Measurements from ENCODE around the gene ADAMTS12.
"Not testable (repeated sequence)": the region's sequence is repeated elsewhere in the genome, so short reads cannot be mapped to it uniquely, and the experiment has no call there.

The ADAMTS12 gene

DNA sequence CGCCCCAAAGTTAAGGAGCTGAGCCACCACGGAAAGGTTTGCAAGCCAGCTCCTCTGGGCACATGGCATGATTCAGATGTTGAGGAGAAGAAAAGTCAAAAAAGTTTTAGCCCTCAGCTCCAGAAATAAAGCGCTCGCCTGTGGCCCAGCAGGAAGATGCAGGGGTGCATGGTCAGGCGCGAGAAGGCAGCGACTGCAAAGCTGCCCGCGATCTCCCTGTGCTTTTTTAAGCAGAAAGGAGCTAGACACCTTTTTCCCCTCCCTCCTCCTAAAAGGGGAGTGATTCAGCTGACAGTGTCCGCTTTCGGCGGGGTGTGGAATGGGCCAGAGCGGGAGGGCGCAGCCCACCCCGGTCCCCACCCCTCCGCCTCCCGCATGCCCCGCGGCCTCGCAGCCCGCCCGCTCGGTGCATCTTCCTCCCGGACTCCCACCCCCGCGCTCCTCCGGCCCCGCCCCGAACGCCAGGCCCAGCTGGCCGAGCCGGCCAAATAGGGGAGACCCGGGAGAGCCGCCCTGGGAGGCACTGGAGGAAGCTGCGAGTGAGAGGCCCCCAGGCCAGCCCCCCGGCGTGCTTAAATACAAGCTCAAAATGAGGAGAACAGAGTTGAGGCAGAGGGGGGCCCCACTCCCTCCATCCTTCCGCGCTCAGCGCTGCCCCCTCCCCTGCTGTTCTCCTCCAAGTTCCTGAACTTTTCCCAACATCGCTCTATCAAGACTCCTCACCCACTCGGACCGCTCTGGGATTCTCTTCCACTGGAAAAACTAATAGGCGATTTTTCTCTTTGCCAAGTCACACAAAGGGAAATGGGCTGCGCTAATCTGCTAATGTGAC lies at the start of gene ADAMTS12:
Gene ADAMTS12, minus strand, starts transcription at position 203 of the 832 bp plus-strand sequence. Its CDS starts 134 bp downstream, at position 69.
- no peak for DNase-seq

GRCh38 chr5:33941090-33941489 lies 49.3 kb upstream of the ADAMTS12 start:
- no peak for DNase-seq

GRCh38 chr5:33939556-33940262 lies 47.9 kb upstream of the ADAMTS12 start:
- DNase-seq, result no peak

GRCh38 chr5:33938881-33939280 lies 47.1 kb upstream of the ADAMTS12 start:
- no peak for DNase-seq

- no peak for DNase-seq
Observed at GRCh38 chr5:33938507-33938796, 46.7 kb upstream of the ADAMTS12 start.

DNA sequence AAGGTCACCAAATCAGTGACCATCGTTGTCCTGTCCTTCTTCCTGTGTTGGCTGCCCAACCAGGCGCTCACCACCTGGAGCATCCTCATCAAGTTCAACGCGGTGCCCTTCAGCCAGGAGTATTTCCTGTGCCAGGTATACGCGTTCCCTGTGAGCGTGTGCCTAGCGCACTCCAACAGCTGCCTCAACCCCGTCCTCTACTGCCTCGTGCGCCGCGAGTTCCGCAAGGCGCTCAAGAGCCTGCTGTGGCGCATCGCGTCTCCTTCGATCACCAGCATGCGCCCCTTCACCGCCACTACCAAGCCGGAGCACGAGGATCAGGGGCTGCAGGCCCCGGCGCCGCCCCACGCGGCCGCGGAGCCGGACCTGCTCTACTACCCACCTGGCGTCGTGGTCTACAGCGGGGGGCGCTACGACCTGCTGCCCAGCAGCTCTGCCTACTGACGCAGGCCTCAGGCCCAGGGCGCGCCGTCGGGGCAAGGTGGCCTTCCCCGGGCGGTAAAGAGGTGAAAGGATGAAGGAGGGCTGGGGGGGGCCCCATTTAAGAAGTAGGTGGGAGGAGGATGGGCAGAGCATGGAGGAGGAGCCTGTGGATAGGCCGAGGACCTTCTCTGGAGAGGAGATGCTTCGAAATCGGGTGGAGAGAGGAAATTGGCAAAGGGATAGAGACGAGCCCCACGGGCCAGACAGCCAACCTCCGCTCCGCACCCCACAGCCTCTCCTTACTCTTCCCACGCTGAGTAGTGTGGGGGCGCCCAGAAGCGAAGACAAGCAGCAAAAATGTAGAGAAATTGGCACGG lies 46.1 kb upstream of the ADAMTS12 start:
- no peak for DNase-seq

DNA sequence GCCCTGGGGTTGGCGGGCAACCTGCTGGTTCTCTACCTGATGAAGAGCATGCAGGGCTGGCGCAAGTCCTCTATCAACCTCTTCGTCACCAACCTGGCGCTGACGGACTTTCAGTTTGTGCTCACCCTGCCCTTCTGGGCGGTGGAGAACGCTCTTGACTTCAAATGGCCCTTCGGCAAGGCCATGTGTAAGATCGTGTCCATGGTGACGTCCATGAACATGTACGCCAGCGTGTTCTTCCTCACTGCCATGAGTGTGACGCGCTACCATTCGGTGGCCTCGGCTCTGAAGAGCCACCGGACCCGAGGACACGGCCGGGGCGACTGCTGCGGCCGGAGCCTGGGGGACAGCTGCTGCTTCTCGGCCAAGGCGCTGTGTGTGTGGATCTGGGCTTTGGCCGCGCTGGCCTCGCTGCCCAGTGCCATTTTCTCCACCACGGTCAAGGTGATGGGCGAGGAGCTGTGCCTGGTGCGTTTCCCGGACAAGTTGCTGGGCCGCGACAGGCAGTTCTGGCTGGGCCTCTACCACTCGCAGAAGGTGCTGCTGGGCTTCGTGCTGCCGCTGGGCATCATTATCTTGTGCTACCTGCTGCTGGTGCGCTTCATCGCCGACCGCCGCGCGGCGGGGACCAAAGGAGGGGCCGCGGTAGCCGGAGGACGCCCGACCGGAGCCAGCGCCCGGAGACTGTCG lies 45.4 kb upstream of the ADAMTS12 start:
- DNase-seq, result no peak

- no peak for DNase-seq
Observed at GRCh38 chr5:33936381-33937016, 44.7 kb upstream of the ADAMTS12 start, which contains the start of gene RXFP3. RXFP3 (plus strand) TSS chr5:33936386; CDS start chr5:33936741, 355 bp downstream.

DNA sequence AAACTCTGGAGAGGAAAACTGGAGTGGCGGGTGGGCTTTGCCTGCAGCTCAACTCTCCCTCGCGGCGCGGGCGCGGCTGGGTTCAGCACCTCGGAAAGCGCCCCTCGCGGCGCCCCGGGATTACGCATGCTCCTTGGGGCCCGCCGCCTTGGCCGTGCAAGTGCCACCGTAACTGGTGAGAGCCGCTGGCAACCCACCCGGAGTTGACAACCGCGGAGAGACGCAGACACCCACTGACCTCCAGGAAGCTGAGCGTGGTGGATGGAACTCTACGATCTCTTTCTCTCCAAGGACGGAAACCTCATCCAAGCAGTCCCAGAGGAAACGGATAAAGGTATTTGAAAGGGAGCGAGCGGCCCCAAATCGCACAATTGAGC lies 44.2 kb upstream of the ADAMTS12 start:
- DNase-seq, result no peak

GRCh38 chr5:33934176-33934575 lies 42.4 kb upstream of the ADAMTS12 start:
- DNase-seq, result no peak

GRCh38 chr5:33933723-33934169 lies 42.0 kb upstream of the ADAMTS12 start:
- no peak for DNase-seq

GRCh38 chr5:33931136-33931535 lies 39.3 kb upstream of the ADAMTS12 start:
- no peak for DNase-seq

GRCh38 chr5:33929925-33930690 lies 38.3 kb upstream of the ADAMTS12 start:
- no peak for DNase-seq

- no peak for DNase-seq
Observed at GRCh38 chr5:33928283-33928682, 36.5 kb upstream of the ADAMTS12 start.

GRCh38 chr5:33927685-33928084 lies 35.9 kb upstream of the ADAMTS12 start:
- DNase-seq, result no peak

DNA sequence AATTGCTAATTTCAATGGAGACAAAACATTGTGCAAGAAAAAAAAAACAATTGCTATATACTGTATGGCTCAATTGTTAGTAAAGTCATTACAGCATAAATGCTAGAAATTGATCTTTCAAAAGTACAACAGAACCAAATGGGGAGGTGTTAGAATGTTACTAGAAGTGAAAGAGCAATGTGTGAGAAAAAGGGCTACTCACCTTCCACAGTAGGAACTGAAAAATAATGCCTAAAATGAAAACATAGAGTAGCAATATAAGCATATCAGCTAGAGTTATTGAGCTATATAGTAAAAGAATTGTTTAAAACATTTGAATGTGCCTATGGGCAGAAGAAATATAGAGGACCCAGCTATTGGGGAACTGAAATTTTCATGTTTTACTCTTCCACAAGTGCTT lies 33.5 kb upstream of the ADAMTS12 start:
- DNase-seq, result no peak

DNA sequence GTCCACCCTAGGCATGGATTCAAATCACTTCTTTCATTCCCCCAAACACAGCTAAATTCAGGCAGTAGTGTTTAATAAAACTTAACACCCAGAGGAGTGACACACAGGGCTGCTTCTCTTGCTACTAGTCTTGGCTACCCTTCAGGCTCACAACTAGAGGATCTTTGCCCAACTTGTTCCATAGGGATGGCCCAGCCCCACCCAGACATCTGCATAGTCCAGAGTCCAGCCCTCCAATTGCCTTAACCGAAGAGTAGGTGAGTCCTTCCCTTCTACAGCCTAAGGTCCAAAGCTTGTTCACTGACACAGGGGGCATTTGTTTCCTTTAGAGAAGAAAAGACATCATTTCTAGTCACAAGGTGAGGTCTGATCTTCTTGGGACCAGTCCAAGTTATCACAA lies 29.2 kb upstream of the ADAMTS12 start:
- DNase-seq, result no peak

DNA sequence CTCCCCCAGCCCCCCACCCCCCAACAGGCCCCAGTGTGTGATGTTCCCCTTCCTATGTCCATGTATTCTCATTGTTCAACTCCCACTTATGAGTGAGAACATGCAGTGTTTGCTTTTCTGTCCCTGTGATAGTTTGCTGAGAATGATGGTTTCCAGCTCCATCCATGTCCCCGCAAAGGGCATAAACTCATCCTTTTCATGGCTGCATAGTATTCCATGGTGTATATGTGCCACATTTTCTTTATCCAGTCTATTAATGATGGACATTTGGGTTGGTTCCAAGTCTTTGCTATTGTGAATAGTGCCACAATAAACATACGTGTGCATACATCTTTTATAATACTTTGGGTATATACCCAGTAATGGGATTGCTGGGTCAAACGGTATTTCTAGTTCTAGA lies 23.1 kb upstream of the ADAMTS12 start:
- DNase-seq, result not testable (repeated sequence)

DNA sequence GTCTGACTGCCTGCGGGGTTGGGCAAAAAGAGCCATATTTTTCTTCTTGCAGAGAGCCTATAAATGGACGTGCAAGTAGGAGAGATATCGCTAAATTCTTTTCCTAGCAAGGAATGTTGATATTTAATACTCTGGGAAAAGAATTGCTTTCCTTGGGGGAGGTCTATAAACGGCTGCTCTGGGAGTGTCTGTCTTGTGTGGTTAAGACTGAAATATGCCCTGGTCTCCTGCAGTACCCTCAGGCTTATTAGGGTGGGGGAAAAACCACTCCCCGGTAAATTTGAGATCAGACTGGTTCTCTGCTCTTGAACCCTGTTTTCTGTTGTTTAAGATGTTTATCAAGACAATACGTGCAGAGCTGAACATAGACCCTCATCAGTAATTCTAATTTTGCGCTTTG lies 14.5 kb upstream of the ADAMTS12 start:
- DNase-seq, result not testable (repeated sequence)

DNA sequence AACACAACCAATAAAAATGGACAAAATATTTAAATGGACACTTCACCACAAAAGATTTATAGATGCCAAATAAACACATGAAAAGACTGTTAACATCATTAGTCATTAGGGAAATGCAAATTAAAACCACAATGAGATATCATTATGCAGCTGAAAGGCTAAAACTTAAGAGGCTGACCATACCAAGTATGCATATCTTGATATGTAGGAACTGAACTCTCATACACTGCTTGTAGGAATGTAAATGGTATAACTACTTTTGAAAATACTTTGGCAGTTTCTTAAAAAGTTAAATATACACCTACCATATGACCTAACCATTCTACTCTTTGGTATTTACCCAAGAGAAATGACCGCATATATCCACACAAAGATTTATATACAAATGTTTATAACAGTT lies 13.6 kb upstream of the ADAMTS12 start:
- DNase-seq, result no peak

- DNase-seq, result no peak
Observed at GRCh38 chr5:33903118-33903517, 11.3 kb upstream of the ADAMTS12 start.

GRCh38 chr5:33901156-33901555 lies 9.4 kb upstream of the ADAMTS12 start:
- no peak for DNase-seq
